A549 (cell line): ENCODE data around the gene UFSP2. TPM values are rescaled to one million over a fixed set of nuclear protein-coding genes. Genes with fewer than 3 reads are reported as not detected.
A peak's percentile ranks its signal among the peaks of the same experiment; 100 is the strongest.

Experiments used
- ATAC-seq, 2 experiments: fragments of 200-7000 bp in 1 of 2; fragments of >200 bp in 1 of 2; cut with Nextera tagmentation in 1 of 2; cut with Tn5 transposase in 1 of 2; 3 replicates each; pipeline versions ENCODE4 v1.8.0 to v1.9.1; 2018 to 2020; ENCODE audit warnings: mild to moderate bottlenecking in 1 of 2, moderate library complexity in 1 of 2
- CTCF ChIA-PET: fragments of 300-600 bp; sonication (Branson Sonifier 250); formaldehyde crosslinking; extraction: SDS; loops from one replicate; lab custom pipeline; 2021; ENCODE audit warnings: antibody characterized with exemption, inconsistent platforms; lab: Yijun Ruan, JAX
- POLR2A ChIA-PET: fragments of 350-600 bp; formaldehyde crosslinking; extraction: SDS; loops from one replicate; lab custom pipeline; 2021; ENCODE audit warnings: antibody characterized with exemption, inconsistent platforms; lab: Yijun Ruan, JAX
- DNase-seq, 2 experiments: peaks; one replicate each; pipeline versions ENCODE4 v3.0.0 to v3.0.0-alpha.2; 2011 to 2016; ENCODE audit warnings: low read depth in 1 of 2, low spot score in 1 of 2
- FAIRE-seq: peaks from 2 replicates; lab custom pipeline; 2011; peaks lifted over from hg19 to GRCh38; lab: Jason Lieb, UNC
- H3K27ac ChIP-seq, 2 experiments: fragments of >200 bp; sonication (Bioruptor Twin); formaldehyde crosslinking; 3 replicates each; pipeline ENCODE4 v1.5.1; 2016 to 2017
- H3K4me1 ChIP-seq: fragments of >200 bp; sonication (Bioruptor Twin); formaldehyde crosslinking; 3 replicates; pipeline ENCODE4 v1.6.1; 2016
- H3K4me2 ChIP-seq: fragments of >200 bp; sonication (Bioruptor Twin); formaldehyde crosslinking; 3 replicates; pipeline ENCODE4 v1.6.1; 2016
- H3K4me3 ChIP-seq: fragments of >200 bp; sonication (Bioruptor Twin); formaldehyde crosslinking; 3 replicates; pipeline ENCODE4 v1.5.1; 2016
- H3K9me3 ChIP-seq: fragments of >200 bp; sonication (Bioruptor Twin); formaldehyde crosslinking; 3 replicates; pipeline ENCODE4 v1.6.1; 2016
- CBX8 ChIP-seq: fragments of 200-600 bp; sonication (generic); IDR thresholded peaks from 2 replicates; pipeline ENCODE4 v1.6.1; 2016
- CEBPB ChIP-seq, 2 experiments: fragments of >200 bp in 1 of 2; sonication (Bioruptor Twin) in 1 of 2; formaldehyde crosslinking in 1 of 2; IDR thresholded peaks; 2 replicates each; pipeline ENCODE4 v1.6.1; 2012 to 2016
- EP300 ChIP-seq, 2 experiments: fragments of >200 bp; sonication (Bioruptor Twin); formaldehyde crosslinking; IDR thresholded peaks; 2 replicates in 1 of 2; 3 replicates in 1 of 2; pipeline ENCODE4 v1.6.1; 2016 to 2017
- HES2 ChIP-seq: fragments of >200 bp; sonication (Bioruptor Twin); formaldehyde crosslinking; IDR thresholded peaks from 2 replicates; pipeline ENCODE4 v1.6.1; 2016
- KDM5A ChIP-seq: fragments of 200-600 bp; sonication (generic); IDR thresholded peaks from 2 replicates; pipeline ENCODE4 v1.6.1; 2016; ENCODE audit warnings: antibody characterized with exemption, mild to moderate bottlenecking
- MYC ChIP-seq: IDR thresholded peaks from 2 replicates; pipeline ENCODE4 v1.6.1; 2012; ENCODE audit warnings: mild to moderate bottlenecking, inconsistent platforms, low read length, improper control_type of control experiment, borderline replicate concordance
- NPAS2 ChIP-seq: fragments of 250-450 bp; sonication (Bioruptor Pico); IDR thresholded peaks from 2 replicates; pipeline ENCODE4 v1.8.0; 2022; ENCODE audit warnings: mild to moderate bottlenecking, moderate library complexity, borderline replicate concordance
- NR3C1 ChIP-seq: fragments of >200 bp; sonication (Bioruptor Twin); formaldehyde crosslinking; IDR thresholded peaks from 3 replicates; pipeline ENCODE4 v1.6.1; 2017
- POLR2A ChIP-seq: IDR thresholded peaks from 2 replicates; pipeline ENCODE4 v1.6.1; 2012; ENCODE audit warnings: mild to moderate bottlenecking, low read length
- POLR2AphosphoS2 ChIP-seq: conservative IDR thresholded peaks from 2 replicates; pipeline ENCODE4 v1.6.1; 2012; ENCODE audit warnings: low read length, improper control_type of control experiment, inconsistent platforms
- RARB ChIP-seq: fragments of 250-450 bp; sonication (Bioruptor Pico); IDR thresholded peaks from 2 replicates; pipeline ENCODE4 v1.8.0; 2021; ENCODE audit warnings: mild to moderate bottlenecking, moderate library complexity
- RNF2 ChIP-seq: fragments of 200-600 bp; sonication (generic); IDR thresholded peaks from 2 replicates; pipeline ENCODE4 v1.6.1; 2016; ENCODE audit warnings: low read depth, mild to moderate bottlenecking, antibody characterized with exemption, moderate library complexity, borderline replicate concordance
- SREBF2 ChIP-seq: fragments of 450-650 bp; IDR thresholded peaks from 2 replicates; pipeline ENCODE4 v1.6.1; 2014; ENCODE audit warnings: mild to moderate bottlenecking, moderate library complexity
- TFCP2L1 ChIP-seq: fragments of 250-450 bp; sonication (Bioruptor Pico); IDR thresholded peaks from 2 replicates; pipeline ENCODE4 v1.5.0; 2021; ENCODE audit warnings: mild to moderate bottlenecking
- TP53 ChIP-seq: fragments of 250-450 bp; sonication (Bioruptor Pico); IDR thresholded peaks from 2 replicates; pipeline ENCODE4 v1.5.0; 2021; ENCODE audit warnings: mild to moderate bottlenecking, moderate library complexity
- ZC3H11A ChIP-seq: fragments of 450-650 bp; IDR thresholded peaks from 2 replicates; pipeline ENCODE4 v1.6.1; 2014; ENCODE audit warnings: antibody characterized with exemption, mild to moderate bottlenecking
- ZFP36 ChIP-seq: fragments of 450-650 bp; IDR thresholded peaks from 2 replicates; pipeline ENCODE4 v1.6.1; 2014; ENCODE audit warnings: borderline replicate concordance; ENCODE audit not compliant: partially characterized antibody
- WGBS: methylation state at CpG from one replicate; pipeline ENCODE4 v1.1.6; 2017; ENCODE audit errors: missing lambda C conversion rate; 5-methylcytosine and 5-hydroxymethylcytosine counted together
- polyA plus RNA-seq, 4 experiments: library from polyadenylated mRNA; depleted of rRNA in 3 of 4; stranded (reverse); fragments of >200 nt; fragmentation: RNase III in 1 of 4; extraction: RNeasy Plus Mini Kit Qiagen cat#74134 plus additional on column Dnase treatment in 1 of 4; gene quantifications; 2 replicates in 3 of 4; 3 replicates in 1 of 4; pipeline ENCODE4 v1.2.3, GENCODE V29; 2011 to 2017
- TF ChIP-seq, protein P1 (sequence below): fragments of 250-450 bp; sonication (Bioruptor Pico); IDR thresholded peaks from 2 replicates; pipeline ENCODE4 v1.5.0; 2020; ENCODE audit warnings: low read depth, mild to moderate bottlenecking, moderate library complexity
- TF ChIP-seq, protein P2 (sequence below): fragments of >200 bp; sonication (Bioruptor Twin); formaldehyde crosslinking; IDR thresholded peaks from 3 replicates; pipeline ENCODE4 v1.6.1; 2016
- TF ChIP-seq, protein P3 (sequence below): fragments of 200-600 bp; sonication (generic); IDR thresholded peaks from 2 replicates; pipeline ENCODE4 v1.6.1; 2016; ENCODE audit warnings: antibody characterized with exemption, mild to moderate bottlenecking, moderate library complexity
- TF ChIP-seq, protein P4 (sequence below): IDR thresholded peaks from 2 replicates; pipeline ENCODE4 v1.6.1; 2012
- TF ChIP-seq, protein P5 (sequence below): IDR thresholded peaks from 2 replicates; pipeline ENCODE4 v1.6.1; 2012; ENCODE audit warnings: low read depth, borderline replicate concordance
- TF ChIP-seq, protein P6 (sequence below): fragments of 250-450 bp; sonication (Bioruptor Pico); IDR thresholded peaks from 2 replicates; pipeline ENCODE4 v1.5.0; 2021; ENCODE audit warnings: mild to moderate bottlenecking, moderate library complexity, borderline replicate concordance
- TF ChIP-seq, protein P7 (sequence below): fragments of >200 bp; sonication (Bioruptor Twin); formaldehyde crosslinking; IDR thresholded peaks from 3 replicates; pipeline ENCODE4 v1.5.1; 2016

The UFSP2 gene
- polyA plus RNA-seq, 2 of the 4 experiments (the other 2 are of a cell fraction), result 15.1 to 35.7 TPM

DNA sequence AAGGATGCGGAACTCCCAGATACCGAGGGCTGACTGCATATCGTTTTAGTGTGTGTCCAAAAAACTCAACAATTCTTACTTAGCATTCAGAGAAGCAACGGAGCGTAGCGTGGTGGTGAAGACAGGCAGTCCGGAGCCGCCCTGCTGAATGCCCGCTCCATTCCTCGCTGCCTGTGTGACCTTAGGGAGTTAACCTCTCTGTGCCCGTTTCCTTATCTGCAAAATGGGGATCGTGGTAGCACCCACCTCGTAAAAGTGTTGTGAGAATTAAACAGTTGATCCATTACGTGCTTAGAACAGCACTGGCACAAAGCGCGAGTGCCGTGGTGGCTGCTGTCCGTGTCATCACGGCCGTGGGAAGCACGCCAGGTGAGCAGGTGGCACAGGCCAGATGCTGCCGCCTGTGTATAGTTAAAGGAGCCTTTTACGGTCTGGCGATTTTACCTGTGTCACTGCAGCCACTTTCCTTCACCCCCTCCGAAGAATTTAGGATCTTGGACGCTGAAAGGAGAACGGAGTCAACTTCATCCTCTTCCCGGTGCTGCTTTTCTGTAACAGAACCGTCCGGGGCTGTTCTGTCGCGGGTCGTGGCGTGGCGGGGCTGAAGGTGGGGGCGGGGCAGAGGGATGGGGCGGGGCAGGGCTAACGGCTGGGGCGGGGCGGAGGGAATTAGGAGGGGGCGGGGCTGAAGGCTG, 44.9 kb upstream of the UFSP2 start:
- no peaks in the 10 kb centered on the region for H3K9me3 ChIP-seq
- POLR2A ChIA-PET, result no interaction called here
- FAIRE-seq, result no peak
- H3K4me3 ChIP-seq, result peak overlapping the region; percentile 60
- peak overlapping the region; percentile 93 for H3K4me2 ChIP-seq
- 8% methylated on average over 20 of the region's 41 CpGs for WGBS
- ATAC-seq, result peak; percentile 28 to 40
- no peak for TF ChIP-seq POLR2AphosphoS2
- TF ChIP-seq TP53, result no peak
- TF ChIP-seq, protein P1, sequence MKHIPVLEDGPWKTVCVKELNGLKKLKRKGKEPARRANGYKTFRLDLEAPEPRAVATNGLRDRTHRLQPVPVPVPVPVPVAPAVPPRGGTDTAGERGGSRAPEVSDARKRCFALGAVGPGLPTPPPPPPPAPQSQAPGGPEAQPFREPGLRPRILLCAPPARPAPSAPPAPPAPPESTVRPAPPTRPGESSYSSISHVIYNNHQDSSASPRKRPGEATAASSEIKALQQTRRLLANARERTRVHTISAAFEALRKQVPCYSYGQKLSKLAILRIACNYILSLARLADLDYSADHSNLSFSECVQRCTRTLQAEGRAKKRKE, result no peak
- TF ChIP-seq RNF2, result peak; percentile 79
- peak; percentile 96 for TF ChIP-seq CBX8
- TF ChIP-seq NR3C1, result no peak
- H3K4me1 ChIP-seq, result 0 out of 3 replicates have a peak, but pooled peaks cover 4% of the 10 kb centered on the region
- DNase-seq, result peak; percentile 8 to 9
- no peak overlapping the region for H3K27ac ChIP-seq
- CTCF ChIA-PET, result no interaction called here

GRCh38 chr4:185469580-185470154, 43.9 kb upstream of the UFSP2 start:
- WGBS, result 12% methylated on average over 9 of the region's 9 CpGs
- FAIRE-seq, result no peak

More at GRCh38 chr4:185469580-185470154, 43.9 kb upstream of the UFSP2 start:
- no peak overlapping the region for H3K4me2 ChIP-seq
- H3K4me3 ChIP-seq, result no peak overlapping the region
- no peaks in the 10 kb centered on the region for H3K9me3 ChIP-seq
- ChIA-PET POLR2A (no interaction called here), CTCF (no interaction called here)
- TF ChIP-seq TFCP2L1 (CRISPR knock-in tag) (no peak), NPAS2 (no peak), ZFP36 (no peak), MYC (no peak), CEBPB (IDR thresholded peaks at IDR 0.05) (no peak), ZC3H11A (no peak), HES2 (no peak), RARB (CRISPR knock-in tag) (no peak), EP300 (IDR thresholded peaks at IDR 0.05) (no peak), POLR2A (no peak), SREBF2 (no peak), KDM5A (no peak)
- TF ChIP-seq, protein P2, sequence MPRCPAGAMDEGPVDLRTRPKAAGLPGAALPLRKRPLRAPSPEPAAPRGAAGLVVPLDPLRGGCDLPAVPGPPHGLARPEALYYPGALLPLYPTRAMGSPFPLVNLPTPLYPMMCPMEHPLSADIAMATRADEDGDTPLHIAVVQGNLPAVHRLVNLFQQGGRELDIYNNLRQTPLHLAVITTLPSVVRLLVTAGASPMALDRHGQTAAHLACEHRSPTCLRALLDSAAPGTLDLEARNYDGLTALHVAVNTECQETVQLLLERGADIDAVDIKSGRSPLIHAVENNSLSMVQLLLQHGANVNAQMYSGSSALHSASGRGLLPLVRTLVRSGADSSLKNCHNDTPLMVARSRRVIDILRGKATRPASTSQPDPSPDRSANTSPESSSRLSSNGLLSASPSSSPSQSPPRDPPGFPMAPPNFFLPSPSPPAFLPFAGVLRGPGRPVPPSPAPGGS, result no peak
- TF ChIP-seq, protein P3, sequence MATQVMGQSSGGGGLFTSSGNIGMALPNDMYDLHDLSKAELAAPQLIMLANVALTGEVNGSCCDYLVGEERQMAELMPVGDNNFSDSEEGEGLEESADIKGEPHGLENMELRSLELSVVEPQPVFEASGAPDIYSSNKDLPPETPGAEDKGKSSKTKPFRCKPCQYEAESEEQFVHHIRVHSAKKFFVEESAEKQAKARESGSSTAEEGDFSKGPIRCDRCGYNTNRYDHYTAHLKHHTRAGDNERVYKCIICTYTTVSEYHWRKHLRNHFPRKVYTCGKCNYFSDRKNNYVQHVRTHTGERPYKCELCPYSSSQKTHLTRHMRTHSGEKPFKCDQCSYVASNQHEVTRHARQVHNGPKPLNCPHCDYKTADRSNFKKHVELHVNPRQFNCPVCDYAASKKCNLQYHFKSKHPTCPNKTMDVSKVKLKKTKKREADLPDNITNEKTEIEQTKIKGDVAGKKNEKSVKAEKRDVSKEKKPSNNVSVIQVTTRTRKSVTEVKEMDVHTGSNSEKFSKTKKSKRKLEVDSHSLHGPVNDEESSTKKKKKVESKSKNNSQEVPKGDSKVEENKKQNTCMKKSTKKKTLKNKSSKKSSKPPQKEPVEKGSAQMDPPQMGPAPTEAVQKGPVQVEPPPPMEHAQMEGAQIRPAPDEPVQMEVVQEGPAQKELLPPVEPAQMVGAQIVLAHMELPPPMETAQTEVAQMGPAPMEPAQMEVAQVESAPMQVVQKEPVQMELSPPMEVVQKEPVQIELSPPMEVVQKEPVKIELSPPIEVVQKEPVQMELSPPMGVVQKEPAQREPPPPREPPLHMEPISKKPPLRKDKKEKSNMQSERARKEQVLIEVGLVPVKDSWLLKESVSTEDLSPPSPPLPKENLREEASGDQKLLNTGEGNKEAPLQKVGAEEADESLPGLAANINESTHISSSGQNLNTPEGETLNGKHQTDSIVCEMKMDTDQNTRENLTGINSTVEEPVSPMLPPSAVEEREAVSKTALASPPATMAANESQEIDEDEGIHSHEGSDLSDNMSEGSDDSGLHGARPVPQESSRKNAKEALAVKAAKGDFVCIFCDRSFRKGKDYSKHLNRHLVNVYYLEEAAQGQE, result no peak
- TF ChIP-seq, protein P4, sequence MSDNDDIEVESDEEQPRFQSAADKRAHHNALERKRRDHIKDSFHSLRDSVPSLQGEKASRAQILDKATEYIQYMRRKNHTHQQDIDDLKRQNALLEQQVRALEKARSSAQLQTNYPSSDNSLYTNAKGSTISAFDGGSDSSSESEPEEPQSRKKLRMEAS, result no peak
- TF ChIP-seq, protein P5, sequence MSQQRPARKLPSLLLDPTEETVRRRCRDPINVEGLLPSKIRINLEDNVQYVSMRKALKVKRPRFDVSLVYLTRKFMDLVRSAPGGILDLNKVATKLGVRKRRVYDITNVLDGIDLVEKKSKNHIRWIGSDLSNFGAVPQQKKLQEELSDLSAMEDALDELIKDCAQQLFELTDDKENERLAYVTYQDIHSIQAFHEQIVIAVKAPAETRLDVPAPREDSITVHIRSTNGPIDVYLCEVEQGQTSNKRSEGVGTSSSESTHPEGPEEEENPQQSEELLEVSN, result no peak
- TF ChIP-seq, protein P6, sequence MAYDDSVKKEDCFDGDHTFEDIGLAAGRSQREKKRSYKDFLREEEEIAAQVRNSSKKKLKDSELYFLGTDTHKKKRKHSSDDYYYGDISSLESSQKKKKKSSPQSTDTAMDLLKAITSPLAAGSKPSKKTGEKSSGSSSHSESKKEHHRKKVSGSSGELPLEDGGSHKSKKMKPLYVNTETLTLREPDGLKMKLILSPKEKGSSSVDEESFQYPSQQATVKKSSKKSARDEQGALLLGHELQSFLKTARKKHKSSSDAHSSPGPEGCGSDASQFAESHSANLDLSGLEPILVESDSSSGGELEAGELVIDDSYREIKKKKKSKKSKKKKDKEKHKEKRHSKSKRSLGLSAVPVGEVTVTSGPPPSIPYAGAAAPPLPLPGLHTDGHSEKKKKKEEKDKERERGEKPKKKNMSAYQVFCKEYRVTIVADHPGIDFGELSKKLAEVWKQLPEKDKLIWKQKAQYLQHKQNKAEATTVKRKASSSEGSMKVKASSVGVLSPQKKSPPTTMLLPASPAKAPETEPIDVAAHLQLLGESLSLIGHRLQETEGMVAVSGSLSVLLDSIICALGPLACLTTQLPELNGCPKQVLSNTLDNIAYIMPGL (CRISPR knock-in tag), result no peak
- TF ChIP-seq, protein P7, sequence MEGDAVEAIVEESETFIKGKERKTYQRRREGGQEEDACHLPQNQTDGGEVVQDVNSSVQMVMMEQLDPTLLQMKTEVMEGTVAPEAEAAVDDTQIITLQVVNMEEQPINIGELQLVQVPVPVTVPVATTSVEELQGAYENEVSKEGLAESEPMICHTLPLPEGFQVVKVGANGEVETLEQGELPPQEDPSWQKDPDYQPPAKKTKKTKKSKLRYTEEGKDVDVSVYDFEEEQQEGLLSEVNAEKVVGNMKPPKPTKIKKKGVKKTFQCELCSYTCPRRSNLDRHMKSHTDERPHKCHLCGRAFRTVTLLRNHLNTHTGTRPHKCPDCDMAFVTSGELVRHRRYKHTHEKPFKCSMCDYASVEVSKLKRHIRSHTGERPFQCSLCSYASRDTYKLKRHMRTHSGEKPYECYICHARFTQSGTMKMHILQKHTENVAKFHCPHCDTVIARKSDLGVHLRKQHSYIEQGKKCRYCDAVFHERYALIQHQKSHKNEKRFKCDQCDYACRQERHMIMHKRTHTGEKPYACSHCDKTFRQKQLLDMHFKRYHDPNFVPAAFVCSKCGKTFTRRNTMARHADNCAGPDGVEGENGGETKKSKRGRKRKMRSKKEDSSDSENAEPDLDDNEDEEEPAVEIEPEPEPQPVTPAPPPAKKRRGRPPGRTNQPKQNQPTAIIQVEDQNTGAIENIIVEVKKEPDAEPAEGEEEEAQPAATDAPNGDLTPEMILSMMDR, result no peak
- 0 out of 3 replicates have a peak, but pooled peaks cover 4% of the 10 kb centered on the region for H3K4me1 ChIP-seq
- ATAC-seq (no peak; a peak in 1 of 6 replicates), DNase-seq (no peak)
- H3K27ac ChIP-seq, result no peak overlapping the region
